A549 treated with AZD9567 at 1 μM for 4 hours (cell line): ENCODE results near the gene C2CD4C. TPM values are rescaled to one million over a fixed set of nuclear protein-coding genes. Genes with fewer than 3 reads are reported as not detected.

ENCODE experiments used
- total RNA-seq: library from RNA; stranded (reverse); fragments of 200-300 nt; extraction: Qiagen RNA extraction; gene quantifications from 5 replicates; pipeline ENCODE4 v1.2.3, GENCODE V29; 2022; ENCODE audit not compliant: insufficient read depth

C2CD4C gene, protein sequence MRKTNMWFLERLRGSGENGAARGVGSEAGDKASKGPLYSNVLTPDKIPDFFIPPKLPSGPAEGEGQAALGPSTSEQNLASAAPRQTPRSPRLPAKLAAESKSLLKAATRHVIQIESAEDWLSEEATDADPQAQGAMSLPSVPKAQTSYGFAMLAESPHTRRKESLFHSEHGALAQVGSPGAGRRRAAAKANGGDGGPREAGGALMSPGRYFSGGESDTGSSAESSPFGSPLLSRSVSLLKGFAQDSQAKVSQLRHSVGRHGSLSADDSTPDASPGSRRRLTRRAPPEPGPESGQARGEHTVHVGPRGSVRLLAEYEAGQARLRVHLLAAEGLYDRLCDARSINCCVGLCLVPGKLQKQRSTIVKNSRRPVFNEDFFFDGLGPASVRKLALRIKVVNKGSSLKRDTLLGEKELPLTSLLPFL
- total RNA-seq = 0.34 to 0.52 TPM (median 0.46 TPM) in 4 of 5 replicates, not detected in the other

DNA sequence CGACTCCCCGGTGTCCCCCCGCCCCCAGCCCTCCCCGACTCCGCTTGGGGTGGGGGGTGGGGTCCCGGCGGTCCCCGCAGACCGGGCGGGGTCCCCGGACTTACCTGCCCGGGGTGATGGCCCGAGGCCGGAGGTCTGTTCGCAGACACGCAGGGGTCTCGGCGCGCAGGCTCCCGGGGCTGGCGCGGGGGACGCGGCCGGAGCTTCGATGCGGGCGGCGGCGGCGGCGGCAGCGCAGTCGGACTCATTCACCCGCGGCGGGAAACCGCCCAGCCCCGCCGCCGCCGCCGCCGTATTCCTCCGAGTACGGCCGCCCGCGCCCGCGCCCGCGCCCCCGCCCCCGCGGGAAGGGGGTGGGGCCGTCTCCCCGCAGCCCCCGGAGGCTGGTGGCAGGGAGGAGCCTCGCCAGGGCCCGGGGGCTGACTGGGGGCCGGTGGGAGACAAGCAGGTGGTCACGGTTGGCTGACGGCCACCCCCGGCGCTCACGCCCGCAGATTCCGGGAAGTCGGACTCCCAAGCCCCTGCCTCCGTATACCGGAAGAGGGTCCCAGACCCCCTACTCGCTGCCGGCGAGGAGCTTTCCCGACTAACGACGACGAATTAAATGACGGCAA lies at the start of gene C2CD4C:
Gene C2CD4C (minus strand): TSS at position 246 of the 614 bp plus-strand sequence. CDS start 786 bp downstream, outside the sequence.

Other genes with a start within 250 kb of the C2CD4C start
- gene PLPP2, start 117.7 kb downstream of the C2CD4C start, total RNA-seq = 59.4 to 105 TPM (median 93.8 TPM) in 5 replicates
- 7.1 to 22.2 TPM (median 20.3 TPM) in 5 replicates for gene MIER2, start 64.4 kb downstream of the C2CD4C start, total RNA-seq
- 0.75 to 1.4 TPM (median 0.95 TPM) in 4 of 5 replicates, not detected in the other for gene SHC2, start 51.9 kb upstream of the C2CD4C start, total RNA-seq
- gene MADCAM1, start 87.3 kb upstream of the C2CD4C start, total RNA-seq = 0.16 to 0.29 TPM (median 0.24 TPM) in 4 of 5 replicates, not detected in the other
- gene TPGS1, start 98.3 kb upstream of the C2CD4C start, total RNA-seq = 14.2 to 17.3 TPM (median 16.0 TPM) in 5 replicates
- 71.1 to 97.1 TPM (median 96.7 TPM) in 5 replicates for gene CDC34, start 122.6 kb upstream of the C2CD4C start, total RNA-seq
- 0.26 to 0.62 TPM (median 0.32 TPM) in 4 of 5 replicates, not detected in the other for gene GZMM, start 134.9 kb upstream of the C2CD4C start, total RNA-seq
- gene BSG, start 163.4 kb upstream of the C2CD4C start, total RNA-seq = 672 to 739 TPM (median 723 TPM) in 5 replicates
- gene HCN2, start 180.7 kb upstream of the C2CD4C start, total RNA-seq = 26.8 to 36.7 TPM (median 34.9 TPM) in 5 replicates
- gene POLRMT, start 224.4 kb upstream of the C2CD4C start, total RNA-seq = 79.2 to 97.4 TPM (median 83.6 TPM) in 5 replicates
- 0.58 to 0.97 TPM (median 0.78 TPM) in 4 of 5 replicates, not detected in the other for gene FGF22, start 230.7 kb upstream of the C2CD4C start, total RNA-seq